CD1c-positive myeloid dendritic cell (primary cell): ENCODE data around the gene SERPINA6.
"Not testable (repeated sequence)": the region's sequence is repeated elsewhere in the genome, so short reads cannot be mapped to it uniquely, and the experiment has no call there.

Source experiments
- DNase-seq: peaks from one replicate; pipeline ENCODE4 v3.0.0-alpha.2; 2016; ENCODE audit errors: extremely low spot score

Gene SERPINA6

DNA sequence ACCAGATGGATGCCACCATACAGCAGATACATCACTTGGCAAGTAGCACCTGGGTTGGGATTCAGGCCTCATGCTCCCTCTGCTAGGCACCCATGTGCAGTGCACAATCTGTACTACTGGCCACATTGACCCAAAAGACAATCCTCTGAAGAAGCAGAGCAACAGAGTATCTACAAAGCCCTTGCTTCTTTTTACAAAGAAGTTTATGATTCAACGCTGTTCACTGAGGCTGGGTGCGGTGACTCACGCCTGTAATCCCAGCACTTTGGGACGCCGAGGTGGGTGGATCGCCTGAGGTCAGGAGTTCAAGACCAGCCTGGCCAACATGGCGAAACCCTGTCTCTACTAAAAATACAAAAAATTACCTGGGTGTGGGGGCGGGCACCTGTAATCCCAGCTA lies 31.1 kb upstream of the SERPINA6 start:
- DNase-seq: not testable (repeated sequence)

GRCh38 chr14:94349276-94349675 lies 26.1 kb upstream of the SERPINA6 start:
- no peak for DNase-seq

- DNase-seq: no peak
Measured at GRCh38 chr14:94348836-94349235, 25.7 kb upstream of the SERPINA6 start.

DNA sequence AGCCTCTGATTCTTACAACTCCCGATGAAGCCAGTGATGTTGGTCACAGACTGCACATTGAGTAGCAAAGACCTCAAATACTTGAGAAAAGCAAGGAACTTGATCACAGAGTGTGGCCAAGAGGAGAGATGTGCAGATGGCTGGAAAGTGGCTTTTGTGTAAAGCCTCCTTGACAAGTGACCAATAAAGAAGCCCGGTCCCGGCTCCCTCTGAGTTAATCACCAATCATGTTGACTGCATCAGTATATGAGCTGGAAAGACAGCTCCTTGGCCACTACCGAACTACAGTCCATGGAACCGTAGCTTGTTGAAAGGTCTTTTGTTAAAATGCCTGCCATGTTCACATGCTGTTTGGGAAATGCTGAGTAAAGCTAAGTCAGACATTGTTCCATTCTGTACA lies 23.7 kb upstream of the SERPINA6 start:
- DNase-seq: no peak

DNA sequence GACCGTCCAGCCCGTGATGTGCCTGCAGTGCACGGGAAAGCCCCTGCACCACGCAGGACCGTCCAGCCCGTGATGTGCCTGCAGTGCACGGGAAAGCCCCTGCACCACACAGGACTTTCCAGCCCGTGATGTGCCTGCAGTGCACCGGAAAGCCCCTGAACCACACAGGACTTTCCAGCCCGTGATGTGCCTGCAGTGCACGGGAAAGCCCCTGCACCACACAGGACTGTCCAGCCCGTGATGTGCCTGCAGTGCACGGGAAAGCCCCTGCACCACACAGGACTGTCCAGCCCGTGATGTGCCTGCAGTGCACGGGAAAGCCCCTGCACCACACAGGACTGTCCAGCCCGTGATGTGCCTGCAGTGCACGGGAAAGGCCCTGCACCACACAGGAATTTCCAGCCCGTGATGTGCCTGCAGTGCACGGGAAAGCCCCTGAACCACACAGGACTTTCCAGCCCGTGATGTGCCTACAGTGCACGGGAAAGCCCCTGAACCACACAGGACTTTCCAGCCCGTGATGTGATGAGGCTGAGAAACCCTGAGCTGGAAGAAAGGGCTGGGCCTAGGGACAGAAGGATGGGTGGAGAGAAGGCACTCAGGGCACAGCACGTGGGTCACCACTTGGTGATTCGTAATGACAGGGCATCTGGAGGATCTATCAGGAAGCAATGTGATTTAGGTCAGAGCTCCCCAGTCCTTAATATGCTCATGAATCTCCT lies 23.1 kb upstream of the SERPINA6 start:
- DNase-seq: peak; percentile 49

- DNase-seq: peak; percentile 39
Measured at GRCh38 chr14:94345344-94346064, 22.4 kb upstream of the SERPINA6 start.

DNA sequence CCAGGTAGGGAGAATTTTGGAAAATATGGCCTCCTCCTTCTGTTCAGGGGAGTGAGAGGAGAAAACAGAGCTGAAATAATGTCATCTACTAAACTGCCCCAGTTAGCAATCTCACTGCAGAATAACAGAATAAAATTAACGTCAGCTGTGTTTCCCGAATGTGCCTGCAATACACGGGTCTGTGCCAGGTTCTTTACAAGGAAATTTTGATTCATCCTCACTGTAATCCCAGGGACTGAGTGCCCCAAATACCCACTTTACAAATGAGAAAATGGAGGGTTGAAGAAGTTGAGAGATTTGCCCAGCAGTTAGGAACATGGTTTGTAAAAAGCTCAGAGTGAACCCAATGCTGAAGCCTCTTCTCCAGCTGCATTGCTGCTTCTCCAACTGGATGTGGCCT lies 21.3 kb upstream of the SERPINA6 start:
- no peak for DNase-seq

GRCh38 chr14:94343238-94344005 lies 20.3 kb upstream of the SERPINA6 start:
- DNase-seq: peak; percentile 31

GRCh38 chr14:94342334-94342934 lies 19.3 kb upstream of the SERPINA6 start:
- peak; percentile 67 for DNase-seq

GRCh38 chr14:94341656-94342333 lies 18.7 kb upstream of the SERPINA6 start:
- DNase-seq: peak; percentile 73

DNA sequence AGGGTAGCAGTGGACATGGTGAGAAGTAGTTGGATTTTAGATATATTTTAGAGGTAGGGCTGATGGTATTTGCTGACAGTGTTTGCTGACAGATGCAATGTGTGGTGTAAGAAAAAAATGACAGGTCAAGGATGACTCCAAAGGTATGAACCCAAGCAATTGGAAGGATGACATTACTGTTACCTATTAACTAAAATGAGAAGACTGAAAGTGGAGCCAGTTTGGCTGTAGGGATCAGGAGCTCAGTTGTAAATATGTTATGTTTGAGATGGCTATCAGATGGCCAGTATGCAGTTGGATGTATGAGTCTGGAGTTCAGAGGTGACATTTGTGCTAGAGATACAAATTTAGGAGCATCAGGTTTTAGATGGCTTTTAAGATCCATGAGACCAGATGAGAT lies 17.4 kb upstream of the SERPINA6 start:
- DNase-seq: no peak

DNA sequence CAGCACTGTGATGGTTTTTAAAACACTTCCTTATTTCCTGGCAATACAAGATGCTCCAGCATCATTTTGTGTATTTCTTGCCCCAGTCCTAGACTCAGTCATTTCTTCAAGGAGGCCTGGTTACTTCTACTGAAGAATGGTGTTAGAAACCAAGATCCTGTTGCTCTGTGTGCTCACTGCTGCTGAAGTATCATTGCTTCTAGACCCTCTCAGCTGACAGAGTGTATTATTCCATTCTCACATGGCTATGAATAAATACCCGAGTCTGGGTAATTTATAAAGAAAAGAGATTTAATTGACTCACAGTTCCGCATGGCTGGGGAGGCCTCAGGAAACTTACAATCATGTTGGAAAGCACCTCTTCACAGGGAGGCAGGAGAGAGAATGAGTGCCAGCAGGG lies 14.9 kb upstream of the SERPINA6 start:
- no peak for DNase-seq

- DNase-seq: no peak
Measured at GRCh38 chr14:94337274-94337673, 14.1 kb upstream of the SERPINA6 start.

DNA sequence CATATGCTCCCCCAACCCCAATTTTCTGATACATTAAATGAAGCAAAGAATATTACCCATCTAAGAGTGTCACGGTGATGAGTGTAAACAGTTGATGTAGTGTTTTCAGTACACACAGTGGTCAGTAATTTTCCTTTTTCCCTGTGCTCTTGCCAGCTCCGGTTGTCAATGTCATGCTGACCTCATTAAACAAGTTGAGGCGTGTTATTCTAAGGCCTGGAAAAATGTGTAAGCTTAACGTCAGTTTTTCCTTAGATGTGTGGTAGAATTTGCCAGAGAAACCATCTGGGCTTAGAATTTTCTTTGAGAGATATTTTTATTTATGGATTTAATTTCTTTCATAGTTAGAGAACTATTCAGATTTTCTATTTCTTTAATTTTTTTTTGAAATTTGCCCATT lies 11.7 kb upstream of the SERPINA6 start:
- DNase-seq: no peak

DNA sequence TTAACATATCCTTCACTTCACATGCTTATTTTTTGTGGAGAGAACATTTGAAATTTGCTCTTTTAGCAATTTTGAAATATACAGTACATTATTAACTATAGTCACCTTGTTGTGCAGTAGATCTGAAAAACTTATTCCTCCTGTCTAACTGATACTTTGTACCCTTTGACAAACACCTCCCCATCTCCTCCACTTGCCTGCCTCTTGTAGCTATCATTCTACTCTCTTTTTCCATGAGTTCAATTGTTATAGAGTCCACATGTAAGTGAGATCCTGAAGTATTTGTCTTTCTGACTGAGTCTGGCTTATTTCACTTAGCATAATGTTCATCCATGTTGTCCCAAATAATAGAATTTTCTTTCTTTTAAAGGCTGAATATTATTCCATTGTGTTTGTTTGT lies 9.5 kb upstream of the SERPINA6 start:
- DNase-seq: no peak

DNA sequence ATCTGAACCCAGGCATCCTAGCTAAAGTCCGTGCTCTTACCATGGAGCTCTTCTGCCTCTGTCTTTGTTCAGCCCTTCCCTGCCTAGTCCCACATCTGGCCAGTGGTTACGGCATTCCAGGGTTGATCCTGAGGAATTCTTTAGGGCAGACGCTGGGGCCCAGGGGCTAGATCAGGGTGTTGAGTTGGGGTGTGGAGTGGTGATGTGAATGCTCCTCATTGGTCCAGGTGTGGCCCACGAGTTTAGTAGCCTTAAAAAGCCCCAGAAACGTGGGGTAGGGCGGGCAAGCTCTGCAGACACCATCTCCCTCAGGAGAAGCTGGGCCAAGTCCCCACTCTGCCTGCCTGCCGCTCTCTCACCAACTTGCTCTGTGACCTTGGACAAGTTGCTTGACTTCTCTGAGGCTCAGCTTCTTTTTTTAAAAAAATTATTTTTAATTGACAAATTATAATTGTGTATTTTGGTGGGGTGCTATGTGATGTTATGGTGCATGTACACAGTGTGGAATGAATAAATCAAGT lies 9.0 kb upstream of the SERPINA6 start:
- no peak for DNase-seq

DNA sequence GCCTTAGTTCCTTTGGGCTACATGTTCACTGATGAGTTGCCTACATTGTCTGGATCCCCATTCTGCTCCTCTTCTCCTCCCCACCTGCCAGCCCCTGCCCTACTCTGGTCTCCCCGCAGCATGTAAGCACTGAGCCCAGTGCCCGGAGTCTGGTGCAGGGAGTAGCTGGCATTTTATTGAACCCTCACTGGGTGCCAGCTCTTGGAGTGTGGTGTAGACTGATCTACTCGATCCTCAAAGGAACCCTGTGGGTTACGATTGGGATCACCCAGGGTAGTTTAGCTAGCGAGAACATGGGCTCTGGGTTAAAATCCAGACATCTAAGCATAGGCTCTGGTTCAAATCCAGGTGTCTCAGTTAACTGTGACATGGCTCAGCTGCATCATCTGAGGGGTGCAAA lies 8.3 kb upstream of the SERPINA6 start:
- DNase-seq: no peak

DNA sequence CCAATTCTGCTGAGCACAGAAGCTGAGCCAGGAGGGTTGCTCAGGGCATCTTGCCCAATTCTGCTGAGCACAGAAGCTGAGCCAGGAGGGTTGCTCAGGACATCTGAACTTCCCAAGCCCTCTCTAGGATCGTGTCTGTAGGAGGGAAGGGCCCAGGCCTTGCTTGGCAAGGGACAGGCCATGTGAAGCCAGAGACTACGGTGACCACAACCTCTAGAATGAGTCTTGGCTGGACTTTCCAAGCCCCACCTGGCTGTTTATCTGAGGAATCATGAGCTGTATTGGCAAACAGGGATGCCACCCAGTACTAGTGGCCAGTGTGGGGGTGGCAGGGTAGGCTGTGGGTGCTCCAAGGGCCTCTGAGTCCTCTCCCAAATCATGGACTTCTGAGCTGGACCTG lies 7.7 kb upstream of the SERPINA6 start:
- no peak for DNase-seq

DNA sequence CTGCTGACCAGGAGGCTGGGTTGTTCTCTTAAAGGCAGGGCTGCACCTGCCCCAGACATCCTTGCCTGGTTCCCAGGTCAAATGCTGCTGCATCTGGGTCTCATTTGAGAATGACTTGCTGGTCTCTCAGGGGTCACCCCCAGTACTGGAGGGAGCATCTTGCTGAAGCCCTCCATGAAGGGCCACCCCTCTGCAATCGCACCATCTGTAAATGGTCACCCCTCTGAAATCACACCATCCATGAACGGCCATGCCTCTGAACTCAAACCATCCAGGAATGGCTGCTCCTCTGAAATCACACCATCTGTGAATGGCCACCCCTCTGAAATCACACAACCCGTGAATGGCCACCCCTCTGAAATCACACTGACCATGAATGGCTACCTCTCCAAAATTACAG lies 7.3 kb upstream of the SERPINA6 start:
- no peak for DNase-seq

DNA sequence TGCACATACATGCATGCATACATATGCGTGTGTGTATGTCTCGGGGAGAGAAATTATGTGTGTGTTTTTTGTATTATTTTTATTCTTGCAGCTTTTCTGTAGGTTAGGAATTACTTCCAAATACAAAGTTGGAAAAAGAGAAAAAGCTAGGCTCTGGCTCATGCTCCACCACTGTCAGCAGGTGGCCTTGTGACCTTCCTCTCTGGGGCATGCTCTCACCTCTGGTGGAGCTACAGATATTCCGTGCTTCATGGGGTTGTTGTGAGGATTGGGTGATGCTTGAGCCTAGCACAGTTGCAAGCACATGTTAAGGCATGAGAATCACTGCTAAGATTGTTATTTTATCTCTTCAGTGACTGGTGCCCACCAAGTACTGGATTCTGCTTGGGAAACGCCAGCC lies 6.7 kb upstream of the SERPINA6 start:
- no peak for DNase-seq

DNA sequence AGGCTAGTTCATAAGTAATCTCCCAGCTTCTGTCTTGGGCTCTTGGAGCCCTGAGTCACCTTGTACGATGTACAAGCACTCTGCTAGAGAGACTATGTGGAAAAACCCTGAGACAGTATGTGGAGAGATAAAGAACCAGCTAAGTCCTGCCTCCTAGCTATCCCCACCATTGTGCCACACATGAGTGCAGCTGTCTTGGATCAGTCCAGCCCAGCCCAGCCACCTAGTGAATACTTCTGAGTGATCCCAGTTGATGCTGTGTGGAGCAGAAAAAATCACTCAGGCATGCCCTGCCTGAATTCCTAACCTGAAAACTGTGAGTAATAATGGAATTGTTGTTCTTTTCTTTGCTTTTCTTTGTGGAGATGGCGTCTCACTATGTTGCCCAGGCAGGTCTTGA lies 5.1 kb upstream of the SERPINA6 start:
- DNase-seq: no peak
